Ramos (cell line): ENCODE results near the gene GAA.

Experiments used
- in situ Hi-C: fragments of 300-500 bp; cut with MboI; formaldehyde crosslinking; loops from one replicate; pipeline ENCODE4 v1.14.3; 2022; ENCODE audit warnings: low sequenced_read_pairs; ENCODE audit not compliant: unreplicated experiment

Gene GAA

GRCh38 chr17:80102664-80103448 is 1.5 kb downstream of the GAA start:
- in situ Hi-C loops = no loop called here

- in situ Hi-C loops = no loop called here
Measured at GRCh38 chr17:80103449-80104085, 2.2 kb downstream of the GAA start.

- in situ Hi-C loops = no loop called here
Measured at GRCh38 chr17:80104321-80104955, 3.1 kb downstream of the GAA start.

GRCh38 chr17:80104956-80105375 is 3.6 kb downstream of the GAA start:
- in situ Hi-C loops = no loop called here

GRCh38 chr17:80105762-80106161 is 4.4 kb downstream of the GAA start:
- in situ Hi-C loops = no loop called here

GRCh38 chr17:80106176-80106575 is 4.8 kb downstream of the GAA start:
- in situ Hi-C loops = no loop called here

GRCh38 chr17:80106751-80107150 is 5.4 kb downstream of the GAA start:
- in situ Hi-C loops = no loop called here

- in situ Hi-C loops = no loop called here
Measured at GRCh38 chr17:80107231-80108021, 6.0 kb downstream of the GAA start.

- in situ Hi-C loops = no loop called here
Measured at GRCh38 chr17:80108036-80108971, 6.9 kb downstream of the GAA start.

- in situ Hi-C loops = no loop called here
Measured at GRCh38 chr17:80109066-80109660, 7.8 kb downstream of the GAA start.

GRCh38 chr17:80109713-80110446 is 8.5 kb downstream of the GAA start:
- in situ Hi-C loops = no loop called here

GRCh38 chr17:80110447-80110812 is 9.0 kb downstream of the GAA start:
- in situ Hi-C loops = no loop called here

- in situ Hi-C loops = no loop called here
Measured at GRCh38 chr17:80110927-80111701, 9.7 kb downstream of the GAA start.

- in situ Hi-C loops = no loop called here
Measured at GRCh38 chr17:80111702-80112470, 10.5 kb downstream of the GAA start.

- in situ Hi-C loops = no loop called here
Measured at GRCh38 chr17:80112471-80113032, 11.2 kb downstream of the GAA start.

- in situ Hi-C loops = no loop called here
Measured at GRCh38 chr17:80113033-80113484, 11.7 kb downstream of the GAA start.

- in situ Hi-C loops = no loop called here
Measured at GRCh38 chr17:80114758-80115157, 13.4 kb downstream of the GAA start.
